Stimulated activated CD8-positive, alpha-beta memory T cell treated with anti-CD3 and anti-CD28 coated beads, Interleukin-4, amount 100 ng/mL, for 1 hour (primary cell): Measurements from ENCODE around the gene SLC9A1.

ENCODE experiments used
- DNase-seq, 2 donors: peaks; one replicate each; pipeline ENCODE4 v3.0.0-alpha.2; 2020; ENCODE audit warnings: low read depth in 2 of 2, low spot score in 1 of 2

Gene SLC9A1

GRCh38 chr1:27084107-27084506, 70.8 kb downstream of the SLC9A1 start:
- no peak for DNase-seq

- DNase-seq, result no peak
Measured at GRCh38 chr1:27077968-27078367, 77.0 kb downstream of the SLC9A1 start.

GRCh38 chr1:27076803-27077202, 78.1 kb downstream of the SLC9A1 start:
- no peak for DNase-seq

GRCh38 chr1:27074175-27074780, 80.6 kb downstream of the SLC9A1 start:
- DNase-seq, result no peak

GRCh38 chr1:27071049-27071416, 83.9 kb downstream of the SLC9A1 start:
- no peak for DNase-seq

- DNase-seq, result no peak
Measured at GRCh38 chr1:27070390-27071048, 84.4 kb downstream of the SLC9A1 start.

GRCh38 chr1:27068922-27069321, 86.0 kb downstream of the SLC9A1 start:
- no peak for DNase-seq

- DNase-seq, result no peak
Measured at GRCh38 chr1:27065999-27066630, 88.8 kb downstream of the SLC9A1 start.

- DNase-seq, result no peak
Measured at GRCh38 chr1:27060891-27061290, 94.0 kb downstream of the SLC9A1 start.

GRCh38 chr1:27058966-27059669, 95.8 kb downstream of the SLC9A1 start:
- no peak for DNase-seq

- DNase-seq, result no peak
Measured at GRCh38 chr1:27057801-27058625, 96.9 kb downstream of the SLC9A1 start.

GRCh38 chr1:27057389-27057788, 97.5 kb downstream of the SLC9A1 start:
- no peak for DNase-seq

GRCh38 chr1:27053977-27054753, 100.8 kb downstream of the SLC9A1 start:
- no peak for DNase-seq

GRCh38 chr1:27052527-27052926, 102.4 kb downstream of the SLC9A1 start:
- DNase-seq, result no peak

- DNase-seq, result no peak
Measured at GRCh38 chr1:27049607-27050006, 105.3 kb downstream of the SLC9A1 start.

- DNase-seq, result no peak
Measured at GRCh38 chr1:27049100-27049499, 105.8 kb downstream of the SLC9A1 start.
